GM21786 (cell line): ENCODE results near the gene DUOXA2.
"Not testable (repeated sequence)": the region's sequence is repeated elsewhere in the genome, so short reads cannot be mapped to it uniquely, and the experiment has no call there.

Experiments
- ATAC-seq: cut with Tn5 transposase; IDR thresholded peaks from one replicate; pipeline ENCODE4 v1.9.1; 2021; ENCODE audit not compliant: unreplicated experiment

DUOXA2 gene

DNA sequence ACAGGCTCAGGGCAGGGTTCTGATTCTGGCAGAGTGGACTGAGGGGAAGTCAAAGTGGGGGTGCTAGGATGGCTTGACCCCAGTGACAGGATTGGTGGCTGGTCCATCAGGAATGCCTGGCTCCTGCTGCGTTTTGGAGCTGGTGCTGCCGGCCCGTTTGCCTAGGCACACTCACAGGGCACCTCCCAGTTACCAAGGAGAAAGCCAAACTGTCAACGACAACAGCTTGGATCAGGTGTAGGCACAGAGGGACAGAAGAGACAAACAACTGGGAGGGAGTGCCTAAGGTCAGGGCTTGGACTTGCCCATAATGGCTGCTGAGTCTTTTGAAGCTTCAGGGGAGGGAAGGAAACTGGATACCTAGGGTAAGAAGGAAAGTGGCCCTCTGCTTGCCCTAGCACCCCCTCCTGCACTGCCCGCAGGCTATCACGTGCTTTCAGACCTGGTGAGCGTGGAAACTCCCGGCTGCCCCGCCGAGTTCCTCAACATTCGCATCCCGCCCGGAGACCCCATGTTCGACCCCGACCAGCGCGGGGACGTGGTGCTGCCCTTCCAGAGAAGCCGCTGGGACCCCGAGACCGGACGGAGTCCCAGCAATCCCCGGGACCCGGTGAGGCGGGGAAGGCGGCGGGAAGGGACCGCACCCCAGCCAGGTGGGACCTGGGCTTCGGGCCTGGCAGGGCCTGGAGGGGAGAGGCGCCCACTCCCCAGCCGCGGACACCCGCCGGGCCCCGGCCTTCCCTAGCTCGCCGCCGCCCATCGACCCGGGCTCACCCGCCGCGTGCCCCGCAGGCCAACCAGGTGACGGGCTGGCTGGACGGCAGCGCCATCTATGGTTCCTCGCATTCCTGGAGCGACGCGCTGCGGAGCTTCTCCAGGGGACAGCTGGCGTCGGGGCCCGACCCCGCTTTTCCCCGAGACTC, 20.8 kb downstream of the DUOXA2 start:
- no peak for ATAC-seq

DNA sequence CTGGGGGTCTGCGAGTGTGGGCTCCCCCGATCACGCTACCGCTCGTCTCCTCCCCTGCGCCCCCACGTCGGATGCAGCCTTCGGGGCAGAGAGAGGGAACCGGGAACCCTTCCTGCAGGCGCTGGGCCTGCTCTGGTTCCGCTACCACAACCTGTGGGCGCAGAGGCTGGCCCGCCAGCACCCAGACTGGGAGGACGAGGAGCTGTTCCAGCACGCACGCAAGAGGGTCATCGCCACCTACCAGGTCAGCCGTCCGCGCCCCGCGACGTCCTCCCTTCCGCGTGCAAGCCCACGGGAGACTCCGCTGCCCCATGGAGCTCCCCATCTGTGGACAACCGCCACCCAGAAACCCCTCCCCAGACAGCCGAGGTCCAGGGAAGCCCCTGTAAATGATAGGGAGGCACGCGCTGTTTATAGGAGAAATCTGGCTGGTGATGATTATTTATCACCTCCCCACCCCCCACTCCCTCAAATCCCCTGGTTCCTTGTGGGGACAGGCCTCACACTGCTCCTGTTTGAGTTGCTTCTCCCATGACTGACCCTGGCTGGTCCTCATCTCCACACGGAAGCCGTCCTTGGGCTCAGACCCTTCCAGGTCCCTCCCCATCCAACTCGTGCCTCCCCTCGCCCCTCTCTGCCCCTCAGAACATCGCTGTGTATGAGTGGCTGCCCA, 21.7 kb downstream of the DUOXA2 start:
- ATAC-seq, result not testable (repeated sequence)

DNA sequence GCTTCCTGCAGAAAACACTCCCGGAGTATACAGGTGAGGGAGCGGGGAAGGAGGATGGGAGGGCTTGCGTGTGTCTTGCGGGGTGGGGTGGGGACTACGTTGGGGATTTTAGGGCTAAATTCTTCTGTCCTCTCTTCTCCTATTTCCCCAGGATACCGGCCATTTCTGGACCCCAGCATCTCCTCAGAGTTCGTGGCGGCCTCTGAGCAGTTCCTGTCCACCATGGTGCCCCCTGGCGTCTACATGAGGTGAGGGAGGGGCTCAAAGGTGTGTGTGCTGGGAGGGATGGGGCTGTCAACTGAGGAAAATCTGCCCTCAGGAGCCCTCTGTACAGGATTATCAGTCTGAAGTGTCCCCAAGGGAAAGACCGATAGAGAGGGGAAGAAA, 22.2 kb downstream of the DUOXA2 start:
- ATAC-seq, result no peak

DNA sequence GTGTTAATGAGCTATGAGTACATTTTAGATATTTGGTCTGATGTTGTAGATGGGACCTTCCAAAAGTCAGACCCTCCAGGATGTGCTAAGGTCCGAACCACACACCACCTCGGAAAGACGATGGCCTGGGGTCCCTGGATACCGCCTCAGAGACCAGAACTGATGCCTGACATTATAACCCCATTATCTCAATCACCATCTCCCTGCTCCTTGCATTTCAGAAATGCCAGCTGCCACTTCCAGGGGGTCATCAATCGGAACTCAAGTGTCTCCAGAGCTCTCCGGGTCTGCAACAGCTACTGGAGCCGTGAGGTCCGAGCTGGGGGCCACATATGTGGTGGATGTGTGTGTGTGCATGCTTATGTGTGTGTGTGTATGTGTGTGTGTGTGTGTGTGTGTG, 23.6 kb downstream of the DUOXA2 start:
- ATAC-seq, result no peak

DNA sequence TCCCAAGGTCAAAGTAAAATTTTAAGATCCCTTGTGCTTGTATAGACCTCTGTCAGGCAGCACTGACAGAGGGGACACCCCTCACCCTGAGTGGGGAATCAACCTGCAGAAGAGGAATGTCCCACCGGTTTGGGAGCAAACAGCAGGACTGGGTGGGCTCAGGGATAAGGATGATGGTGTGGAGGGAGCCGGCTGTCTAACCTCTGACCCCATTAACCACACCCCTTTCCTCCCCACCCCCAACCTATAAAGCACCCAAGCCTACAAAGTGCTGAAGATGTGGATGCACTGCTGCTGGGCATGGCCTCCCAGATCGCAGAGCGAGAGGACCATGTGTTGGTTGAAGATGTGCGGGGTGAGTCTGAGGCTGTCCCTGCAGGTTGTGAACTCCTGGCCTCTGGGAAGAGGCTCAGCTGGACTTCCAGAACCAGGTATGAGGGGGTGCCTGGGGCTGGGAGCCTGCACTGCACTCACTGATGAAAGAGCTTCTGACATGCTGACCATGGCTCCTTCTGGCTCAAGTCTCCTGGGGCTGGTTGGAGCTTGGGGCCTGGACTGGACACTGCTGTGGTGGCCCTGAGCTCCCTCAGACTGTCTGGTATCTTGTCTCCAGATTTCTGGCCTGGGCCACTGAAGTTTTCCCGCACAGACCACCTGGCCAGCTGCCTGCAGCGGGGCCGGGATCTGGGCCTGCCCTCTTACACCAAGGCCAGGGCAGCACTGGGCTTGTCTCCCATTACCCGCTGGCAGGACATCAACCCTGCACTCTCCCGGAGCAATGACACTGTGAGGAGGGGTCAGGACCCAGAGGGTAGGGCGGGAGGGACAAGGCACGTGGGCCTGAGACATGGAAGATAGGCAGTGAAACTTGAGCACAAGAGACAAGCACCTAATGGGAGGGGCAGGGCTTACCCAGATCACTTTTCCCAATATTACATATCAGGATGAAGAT, 25.0 kb downstream of the DUOXA2 start:
- no peak for ATAC-seq

DNA sequence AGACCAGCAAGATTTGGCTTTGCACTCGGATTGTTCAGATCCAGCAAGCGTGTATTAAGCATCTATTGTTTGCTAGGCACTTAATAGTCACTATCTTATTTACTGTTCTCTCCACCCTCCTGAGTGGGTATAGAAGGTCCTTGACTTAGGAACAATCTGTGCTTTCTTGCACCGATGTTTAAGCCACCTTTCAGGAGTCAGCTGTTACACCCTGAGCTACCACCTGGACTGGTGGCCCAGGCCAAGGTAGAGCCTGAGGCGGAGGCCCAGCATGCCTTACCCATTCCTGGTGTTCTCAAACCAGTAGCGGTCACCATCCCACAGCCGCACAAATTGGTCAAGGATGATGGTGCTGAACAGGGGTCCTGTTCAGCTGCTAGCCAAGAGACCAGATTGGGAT, 25.6 kb downstream of the DUOXA2 start:
- ATAC-seq, result no peak

DNA sequence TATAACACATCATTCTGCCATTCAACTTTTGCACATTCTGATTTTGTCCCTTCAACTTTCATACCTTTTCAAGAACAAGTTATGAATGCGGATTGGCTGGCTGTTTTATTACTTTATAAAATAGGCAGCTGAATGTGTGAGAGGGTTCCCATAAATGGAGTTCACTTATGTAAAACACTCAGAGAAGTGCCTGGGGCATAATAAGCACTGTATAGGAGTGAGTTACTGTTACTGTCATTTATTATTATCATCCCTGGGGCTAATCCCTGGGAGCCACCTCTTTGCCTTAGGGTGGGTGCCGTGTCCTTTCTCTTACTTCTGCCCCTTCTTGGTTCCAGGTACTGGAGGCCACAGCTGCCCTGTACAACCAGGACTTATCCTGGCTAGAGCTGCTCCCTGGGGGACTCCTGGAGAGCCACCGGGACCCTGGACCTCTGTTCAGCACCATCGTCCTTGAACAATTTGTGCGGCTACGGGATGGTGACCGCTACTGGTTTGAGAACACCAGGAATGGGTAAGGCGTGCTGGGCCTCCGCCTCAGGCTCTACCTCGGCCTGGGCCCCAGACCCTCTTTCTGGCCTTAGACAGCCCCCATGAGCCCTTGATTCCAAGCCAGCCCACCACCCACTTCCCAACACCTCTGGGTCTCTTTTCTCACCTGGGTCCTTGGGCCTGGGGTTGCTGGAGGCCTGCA, 26.6 kb downstream of the DUOXA2 start:
- ATAC-seq, result no peak

DNA sequence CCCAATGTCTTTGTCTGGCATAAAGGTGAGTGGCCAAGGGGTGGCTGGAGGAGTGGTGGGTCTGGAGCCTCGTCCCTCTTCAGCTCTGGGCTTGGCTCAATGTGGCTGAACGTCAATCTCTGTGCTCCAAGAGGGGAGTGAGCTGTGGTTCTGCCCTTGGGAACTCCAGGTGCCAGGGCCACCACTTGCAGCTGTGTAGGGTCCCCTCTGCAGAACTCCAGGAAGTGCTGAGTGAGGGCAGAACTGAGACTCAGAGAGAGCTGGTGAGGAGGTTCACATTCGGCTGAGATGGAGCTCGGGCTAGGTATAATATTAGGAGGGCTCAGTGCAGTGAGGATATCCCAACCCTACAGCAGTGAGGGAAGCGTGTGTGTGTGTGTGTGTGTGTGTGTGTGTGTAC, 27.3 kb downstream of the DUOXA2 start:
- no peak for ATAC-seq

DNA sequence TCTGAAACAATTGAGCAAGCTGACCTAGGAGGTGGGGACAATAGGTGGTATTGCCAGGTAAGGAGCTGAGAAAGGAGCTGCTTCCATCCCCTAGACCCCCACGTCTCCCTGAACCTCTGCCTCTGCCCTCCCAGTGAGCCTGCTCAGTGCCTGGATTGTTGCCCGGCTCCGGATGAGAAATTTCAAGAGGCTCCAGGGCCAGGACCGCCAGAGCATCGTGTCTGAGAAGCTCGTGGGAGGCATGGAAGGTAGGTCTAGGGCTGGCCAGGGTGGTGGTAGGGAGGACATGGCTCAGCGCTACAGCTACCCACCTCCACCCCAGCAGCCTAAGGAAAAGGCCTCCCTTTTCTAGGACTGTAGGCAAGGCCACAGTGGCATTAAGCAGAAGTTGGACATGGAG, 28.9 kb downstream of the DUOXA2 start:
- ATAC-seq, result no peak

DNA sequence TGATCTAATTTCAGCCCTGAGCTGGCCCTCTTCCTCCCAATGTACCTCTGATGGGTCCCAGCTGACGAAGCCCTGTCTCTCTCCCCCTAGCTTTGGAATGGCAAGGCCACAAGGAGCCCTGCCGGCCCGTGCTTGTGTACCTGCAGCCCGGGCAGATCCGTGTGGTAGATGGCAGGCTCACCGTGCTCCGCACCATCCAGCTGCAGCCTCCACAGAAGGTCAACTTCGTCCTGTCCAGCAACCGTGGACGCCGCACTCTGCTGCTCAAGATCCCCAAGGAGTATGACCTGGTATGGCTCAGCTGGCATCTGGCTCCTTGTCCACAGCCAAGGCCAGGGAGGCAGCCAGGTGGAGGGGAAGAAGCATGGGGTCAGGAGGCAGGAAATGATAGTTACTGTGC, 29.8 kb downstream of the DUOXA2 start:
- ATAC-seq, result no peak

DNA sequence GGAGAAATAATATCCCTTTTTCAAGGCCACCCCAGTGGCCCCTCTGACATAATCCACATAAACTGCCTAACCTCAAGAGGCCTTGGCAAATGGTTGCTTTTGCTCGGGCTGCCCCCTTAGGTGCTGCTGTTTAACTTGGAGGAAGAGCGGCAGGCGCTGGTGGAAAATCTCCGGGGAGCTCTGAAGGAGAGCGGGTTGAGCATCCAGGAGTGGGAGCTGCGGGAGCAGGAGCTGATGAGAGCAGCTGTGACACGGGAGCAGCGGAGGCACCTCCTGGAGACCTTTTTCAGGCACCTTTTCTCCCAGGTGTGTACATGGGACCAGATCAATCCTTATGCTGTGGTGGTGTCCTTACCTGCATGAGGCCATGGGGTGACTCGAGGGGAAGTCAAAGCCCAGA, 30.6 kb downstream of the DUOXA2 start:
- ATAC-seq, result no peak

DNA sequence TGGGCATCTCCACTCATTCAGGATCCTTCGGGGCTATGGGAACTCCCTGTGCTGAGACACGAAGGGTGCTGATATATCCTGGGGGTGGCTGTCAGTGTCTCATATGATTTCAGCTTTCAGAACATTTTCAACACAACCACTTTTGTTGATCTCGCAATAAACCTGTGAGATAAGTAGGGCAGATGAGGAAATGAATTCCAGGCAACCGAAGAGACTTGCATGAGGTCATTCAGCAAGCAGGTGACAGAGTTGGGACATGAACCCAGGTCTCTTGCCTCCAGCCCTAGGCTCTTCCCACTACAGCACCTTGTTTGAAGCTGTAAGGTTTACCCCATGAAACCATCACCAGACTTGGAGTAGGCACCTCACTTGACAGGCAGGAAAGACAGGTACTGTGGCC, 32.3 kb downstream of the DUOXA2 start:
- no peak for ATAC-seq

DNA sequence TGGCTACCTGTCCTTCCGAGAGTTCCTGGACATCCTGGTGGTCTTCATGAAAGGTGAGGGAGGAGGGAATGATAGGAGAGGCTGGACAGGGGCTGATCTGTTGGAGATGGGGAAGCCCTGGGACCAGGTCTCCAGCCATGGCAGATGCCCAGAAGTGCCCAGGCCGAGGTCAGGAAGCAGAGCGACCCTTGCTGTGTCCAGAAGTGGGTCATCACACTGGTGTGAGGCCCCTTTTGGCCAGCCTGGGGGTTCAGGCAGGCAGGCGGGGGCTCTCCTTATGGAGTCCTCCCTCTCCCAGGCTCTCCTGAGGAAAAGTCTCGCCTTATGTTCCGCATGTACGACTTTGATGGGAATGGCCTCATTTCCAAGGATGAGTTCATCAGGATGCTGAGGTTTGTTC, 33.5 kb downstream of the DUOXA2 start:
- no peak for ATAC-seq

DNA sequence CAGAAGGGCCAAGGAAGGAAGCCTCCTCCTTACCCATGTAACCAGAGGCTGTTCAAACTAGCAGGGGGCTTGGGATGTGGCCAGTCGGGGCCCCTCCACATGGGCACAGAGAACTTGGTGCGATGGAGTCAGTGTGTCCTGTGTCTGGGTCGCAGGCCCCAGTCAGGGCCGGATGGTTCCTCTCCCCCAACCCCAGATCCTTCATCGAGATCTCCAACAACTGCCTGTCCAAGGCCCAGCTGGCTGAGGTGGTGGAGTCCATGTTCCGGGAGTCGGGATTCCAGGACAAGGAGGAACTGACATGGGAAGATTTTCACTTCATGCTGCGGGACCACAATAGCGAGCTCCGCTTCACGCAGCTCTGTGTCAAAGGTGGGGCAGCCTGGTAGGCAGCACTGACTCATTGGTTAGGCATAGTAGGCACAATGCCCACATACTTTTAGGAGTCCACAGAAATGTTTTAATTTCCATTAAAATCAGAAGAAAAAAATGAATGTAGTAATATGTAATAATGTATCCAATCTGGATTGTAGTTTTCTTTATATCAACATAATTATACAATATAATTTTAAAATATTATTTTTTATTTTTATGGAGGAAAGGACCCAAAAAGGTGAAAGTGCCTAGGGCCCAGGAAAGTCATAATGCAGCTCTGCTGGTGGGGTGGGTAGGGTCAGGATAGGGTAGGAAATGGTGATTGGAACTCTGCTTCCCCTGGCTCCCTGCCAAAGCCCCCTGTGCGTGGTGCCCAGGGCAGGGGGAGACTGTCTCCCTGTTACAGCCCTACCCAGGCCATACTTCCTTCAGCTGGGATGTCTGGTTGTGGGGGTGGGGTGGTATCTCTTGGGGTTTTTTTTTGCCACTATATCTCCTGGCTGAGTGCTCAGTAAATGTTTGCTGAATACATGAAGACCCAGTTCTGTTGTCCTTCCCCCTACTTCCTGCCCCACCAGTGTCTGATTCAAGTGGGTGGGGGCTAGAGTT, 34.2 kb downstream of the DUOXA2 start:
- ATAC-seq, result no peak

DNA sequence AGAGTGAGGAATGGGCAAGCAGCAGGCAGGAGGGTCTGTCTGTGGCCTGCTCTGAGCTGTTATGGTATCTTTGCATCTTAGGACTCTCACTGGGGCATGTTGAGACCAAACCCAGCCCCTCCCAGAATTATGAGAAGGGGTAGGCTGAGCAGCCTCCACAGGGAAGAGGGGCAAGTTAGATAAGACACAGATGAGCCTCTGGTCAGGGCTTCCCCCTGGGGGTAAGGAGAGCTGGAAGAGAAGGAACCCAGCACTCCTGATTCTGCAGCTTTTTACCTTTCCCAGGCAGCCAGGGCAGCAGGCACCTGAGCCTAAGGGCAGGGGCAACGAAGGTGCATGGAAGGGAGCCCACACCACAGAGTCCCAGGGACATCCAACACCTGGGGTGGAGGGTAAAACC, 34.9 kb downstream of the DUOXA2 start:
- ATAC-seq, result no peak

DNA sequence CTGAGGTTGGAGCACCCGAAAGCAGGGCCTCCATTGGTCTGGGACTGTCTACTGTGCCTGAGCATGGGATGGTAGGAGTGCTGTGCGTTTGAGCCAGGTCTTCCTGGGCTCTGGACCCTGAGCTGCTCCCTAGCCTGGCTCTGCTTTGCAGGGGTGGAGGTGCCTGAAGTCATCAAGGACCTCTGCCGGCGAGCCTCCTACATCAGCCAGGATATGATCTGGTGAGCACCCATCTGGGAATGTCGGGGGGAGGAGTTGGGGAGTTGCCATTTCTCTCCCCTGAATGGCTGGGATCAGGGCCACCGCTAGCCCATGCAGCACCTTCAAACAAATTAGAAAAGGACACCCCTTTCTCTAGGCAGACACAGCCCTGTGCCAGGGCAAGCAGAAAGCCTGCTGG, 36.4 kb downstream of the DUOXA2 start:
- no peak for ATAC-seq

DNA sequence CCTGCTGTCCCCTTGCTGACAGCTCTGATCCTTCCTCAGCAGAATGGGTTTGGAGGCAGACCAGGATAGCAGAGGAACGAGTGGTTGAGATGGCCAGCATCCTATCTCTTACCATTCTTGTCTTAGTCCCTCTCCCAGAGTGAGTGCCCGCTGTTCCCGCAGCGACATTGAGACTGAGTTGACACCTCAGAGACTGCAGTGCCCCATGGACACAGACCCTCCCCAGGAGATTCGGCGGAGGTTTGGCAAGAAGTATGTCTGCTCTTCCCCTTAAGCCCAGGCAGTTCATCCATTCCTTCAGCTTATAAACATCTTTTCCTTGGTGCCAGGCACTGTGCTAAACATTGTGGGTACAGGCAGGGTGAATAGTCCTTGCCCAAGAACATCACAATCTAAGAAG, 36.9 kb downstream of the DUOXA2 start:
- ATAC-seq, result no peak

DNA sequence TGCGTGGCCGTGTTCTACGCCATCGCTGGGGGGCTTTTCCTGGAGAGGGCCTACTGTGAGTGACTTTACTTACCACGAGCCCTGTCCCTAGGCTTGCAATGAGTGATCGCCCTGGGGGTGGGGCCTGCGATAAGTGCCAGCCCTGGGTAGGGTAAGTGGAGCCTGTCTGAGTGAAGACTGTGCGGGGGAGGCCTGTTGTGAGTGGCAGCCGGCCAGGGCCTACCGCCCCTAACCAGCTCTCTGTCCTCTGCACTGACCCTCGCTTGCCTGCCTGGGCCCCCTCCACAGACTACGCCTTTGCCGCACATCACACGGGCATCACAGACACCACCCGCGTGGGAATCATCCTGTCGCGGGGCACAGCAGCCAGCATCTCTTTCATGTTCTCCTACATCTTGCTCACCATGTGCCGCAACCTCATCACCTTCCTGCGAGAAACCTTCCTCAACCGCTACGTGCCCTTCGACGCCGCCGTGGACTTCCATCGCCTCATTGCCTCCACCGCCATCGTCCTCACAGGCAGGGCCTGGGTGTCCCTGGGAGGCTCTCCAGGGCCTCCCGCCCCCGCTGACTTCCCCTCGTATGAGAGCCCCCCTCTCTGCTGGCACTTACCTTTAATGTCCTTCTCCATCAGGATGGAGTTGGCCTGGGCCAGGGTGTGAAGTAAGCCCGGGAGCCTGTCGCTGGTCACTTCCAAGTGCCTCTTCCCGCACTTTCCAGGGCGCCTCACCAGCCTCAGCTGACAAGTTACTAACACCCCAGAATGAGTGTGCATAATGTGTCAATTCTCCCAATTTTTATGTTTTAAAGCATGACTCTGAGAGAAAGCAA, 38.1 kb downstream of the DUOXA2 start:
- no peak for ATAC-seq

DNA sequence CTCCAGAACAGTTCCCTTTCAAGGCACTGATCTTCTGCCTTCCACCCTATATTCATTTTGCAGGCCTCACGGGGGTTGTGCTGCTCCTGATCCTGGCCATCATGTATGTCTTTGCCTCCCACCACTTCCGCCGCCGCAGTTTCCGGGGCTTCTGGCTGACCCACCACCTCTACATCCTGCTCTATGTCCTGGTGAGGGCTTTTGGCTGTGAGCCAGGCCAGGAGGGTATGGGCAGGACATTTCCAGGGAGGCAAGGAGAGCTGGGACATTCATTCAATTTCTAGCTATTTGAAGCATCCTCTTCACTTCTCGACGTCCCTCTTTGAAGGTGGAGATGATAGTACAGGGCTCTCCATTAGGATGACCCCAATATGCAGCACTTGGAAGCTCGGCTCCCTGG, 41.6 kb downstream of the DUOXA2 start:
- ATAC-seq, result no peak
